ENCODE measurements around the gene CD300C.

The CD300C gene

DNA sequence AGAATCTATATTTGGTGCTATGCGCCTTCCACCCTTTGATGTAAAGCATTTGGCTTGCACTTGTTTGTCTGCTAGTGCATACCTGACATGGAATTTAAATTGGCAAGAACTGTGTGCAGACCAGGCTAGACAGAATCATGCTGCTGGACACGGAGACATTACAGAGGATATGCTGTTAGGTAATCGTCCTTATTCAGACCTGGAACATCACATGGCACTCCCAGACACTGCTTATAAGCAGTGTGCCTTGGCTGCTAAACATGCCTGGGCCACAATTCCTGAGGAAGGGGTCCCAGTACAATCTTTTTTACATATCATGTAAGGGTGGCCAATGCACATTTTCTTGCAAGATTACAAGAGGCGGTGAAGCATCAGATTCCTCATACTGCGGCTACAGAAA is 39.8 kb upstream of the CD300C start:
- no peak overlapping the region for H2BK12ac ChIP-seq (ENCODE audit: low read length in 2 of 2)
- H4K91ac ChIP-seq (ENCODE audit: low read length) = no peak overlapping the region
- H3K4me3 ChIP-seq (ENCODE audit: insufficient read depth in 1 of 2, low read depth in 1 of 2, low read length in 2 of 2) = no peak overlapping the region
- H2BK120ac ChIP-seq (ENCODE audit: low read depth, low read length) = no peak overlapping the region
- H3K27ac ChIP-seq (ENCODE audit: low read length, poor library complexity, severe bottlenecking) = no peak overlapping the region
- no peak overlapping the region for H2AFZ ChIP-seq (ENCODE audit: low read depth, low read length)
- no peak overlapping the region for H3K4ac ChIP-seq (ENCODE audit: low read depth in 1 of 2, low read length in 2 of 2)
- no peak overlapping the region for H2AK5ac ChIP-seq (ENCODE audit: low read length, severe bottlenecking)
- peaks cover 7% of the 10 kb centered on the region for H3K9me3 ChIP-seq (ENCODE audit: control insufficient read depth, low read length)
- peaks cover 0 to 64% of the 10 kb centered on the region in 2 experiments for H3K27me3 ChIP-seq (ENCODE audit: control insufficient read depth in 1 of 2, insufficient read depth in 1 of 2, low read length in 2 of 2)
- H3K4me1 ChIP-seq (ENCODE audit: control insufficient read depth, insufficient read depth, low read depth, low read length) = no peaks in the 10 kb centered on the region
- H3K18ac ChIP-seq (ENCODE audit: low read depth in 1 of 2, low read length in 2 of 2) = no peak overlapping the region
- H3K36me3 ChIP-seq (ENCODE audit: control insufficient read depth in 1 of 2, insufficient read depth in 2 of 2, low read depth in 1 of 2, low read length in 2 of 2) = no peaks in the 10 kb centered on the region
- no peak overlapping the region for H3K4me2 ChIP-seq (ENCODE audit: low read length, poor library complexity, severe bottlenecking)
- no peak overlapping the region for H3K23ac ChIP-seq (ENCODE audit: low read length in 2 of 2)
- H4K8ac ChIP-seq (ENCODE audit: low read length) = no peak overlapping the region
- 88% methylated on average over 5 of the region's 5 CpGs for WGBS
- no peaks in the 10 kb centered on the region for H3K79me1 ChIP-seq (replicated peaks; ENCODE audit: low read length, poor library complexity, severe bottlenecking)
- DNase-seq = no peak
- no peak overlapping the region for H2BK15ac ChIP-seq (ENCODE audit: low read depth, poor library complexity, severe bottlenecking)
- H3K9ac ChIP-seq (ENCODE audit: low read length) = no peak overlapping the region
- H3K14ac ChIP-seq (ENCODE audit: low read length in 2 of 2) = no peak overlapping the region
- H2BK5ac ChIP-seq (ENCODE audit: low read depth, low read length, poor library complexity, severe bottlenecking) = no peak overlapping the region

DNA sequence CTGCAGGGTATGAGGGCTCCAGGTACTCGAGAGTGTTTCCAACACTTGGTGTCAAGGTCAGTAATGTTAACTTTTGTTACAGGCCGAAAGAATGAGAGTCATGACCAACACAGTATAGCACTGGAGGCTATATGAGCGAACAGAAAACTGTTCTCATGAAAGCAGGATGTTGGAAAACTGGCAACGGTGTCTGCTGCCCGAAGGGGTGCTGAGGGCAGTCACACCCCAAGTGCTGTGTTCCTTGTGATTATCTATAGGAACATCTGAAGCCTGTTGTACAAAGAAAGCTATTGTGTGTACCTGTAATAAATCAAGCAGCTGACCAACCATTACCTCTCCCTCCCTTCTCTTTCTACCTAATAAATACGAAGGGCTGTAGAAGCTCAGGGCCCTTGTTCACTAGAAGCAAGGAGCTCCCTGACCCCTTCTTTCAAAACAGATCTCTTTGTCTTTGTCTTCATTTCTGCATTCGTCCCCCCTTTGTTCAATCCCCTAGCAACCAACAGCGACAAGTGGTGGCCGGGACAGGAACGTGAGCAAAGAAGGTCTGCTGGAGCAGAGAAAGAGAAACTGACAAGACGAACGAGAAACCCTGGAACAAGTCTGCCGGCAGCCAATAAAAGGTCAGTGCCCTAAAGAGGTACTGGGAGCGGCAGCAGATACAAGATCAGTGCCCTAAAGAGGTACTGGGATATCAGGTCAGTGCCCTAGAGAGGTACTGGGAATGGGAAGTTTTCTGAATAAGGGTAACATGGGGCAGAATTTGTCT is 38.6 kb upstream of the CD300C start:
- H2AFZ ChIP-seq (ENCODE audit: low read depth, low read length) = no peak overlapping the region
- H3K79me1 ChIP-seq (replicated peaks; ENCODE audit: low read length, poor library complexity, severe bottlenecking) = no peaks in the 10 kb centered on the region
- H3K14ac ChIP-seq (ENCODE audit: low read length in 2 of 2) = no peak overlapping the region
- H3K23ac ChIP-seq (ENCODE audit: low read length in 2 of 2) = no peak overlapping the region
- H2AK5ac ChIP-seq (ENCODE audit: low read length, severe bottlenecking) = no peak overlapping the region
- DNase-seq = no peak
- no peak overlapping the region for H4K8ac ChIP-seq (ENCODE audit: low read length)
- H2BK120ac ChIP-seq (ENCODE audit: low read depth, low read length) = no peak overlapping the region
- H3K9me3 ChIP-seq (ENCODE audit: control insufficient read depth, low read length) = peaks cover 7% of the 10 kb centered on the region
- no peak overlapping the region for H3K4me2 ChIP-seq (ENCODE audit: low read length, poor library complexity, severe bottlenecking)
- H3K4me1 ChIP-seq (ENCODE audit: control insufficient read depth, insufficient read depth, low read depth, low read length) = no peaks in the 10 kb centered on the region
- no peak overlapping the region for H3K27ac ChIP-seq (ENCODE audit: low read length, poor library complexity, severe bottlenecking)
- no peak overlapping the region for H2BK12ac ChIP-seq (ENCODE audit: low read length in 2 of 2)
- no peak overlapping the region for H3K4me3 ChIP-seq (ENCODE audit: insufficient read depth in 1 of 2, low read depth in 1 of 2, low read length in 2 of 2)
- H3K18ac ChIP-seq (ENCODE audit: low read depth in 1 of 2, low read length in 2 of 2) = no peak overlapping the region
- H2BK15ac ChIP-seq (ENCODE audit: low read depth, poor library complexity, severe bottlenecking) = no peak overlapping the region
- H2BK5ac ChIP-seq (ENCODE audit: low read depth, low read length, poor library complexity, severe bottlenecking) = no peak overlapping the region
- no peaks in the 10 kb centered on the region for H3K36me3 ChIP-seq (ENCODE audit: control insufficient read depth in 1 of 2, insufficient read depth in 2 of 2, low read depth in 1 of 2, low read length in 2 of 2)
- H3K4ac ChIP-seq (ENCODE audit: low read depth in 1 of 2, low read length in 2 of 2) = no peak overlapping the region
- H3K9ac ChIP-seq (ENCODE audit: low read length) = no peak overlapping the region
- no peak overlapping the region for H4K91ac ChIP-seq (ENCODE audit: low read length)
- peaks cover 0 to 60% of the 10 kb centered on the region in 2 experiments for H3K27me3 ChIP-seq (ENCODE audit: control insufficient read depth in 1 of 2, insufficient read depth in 1 of 2, low read length in 2 of 2)
- 64% methylated on average over 14 of the region's 14 CpGs for WGBS

DNA sequence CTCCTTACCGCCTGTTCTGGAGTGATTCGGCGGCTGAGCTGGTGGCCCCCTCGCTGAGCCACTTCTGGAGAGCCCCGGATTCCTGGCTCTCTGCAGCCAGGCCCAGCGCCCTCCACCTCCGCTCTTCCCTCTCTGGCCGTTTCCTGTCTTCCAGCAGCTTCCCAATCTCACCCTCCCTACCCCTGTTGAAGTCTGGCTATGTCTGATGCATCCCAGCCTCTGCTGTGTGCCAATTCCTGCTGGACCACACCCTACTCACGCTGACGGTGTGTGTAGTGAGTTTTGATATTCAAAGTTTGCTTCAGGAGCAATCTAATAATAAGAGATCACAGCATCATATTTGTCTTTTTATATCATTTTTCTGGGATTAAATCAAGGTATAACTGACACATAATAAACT is 36.7 kb upstream of the CD300C start:
- H2AFZ ChIP-seq (ENCODE audit: low read depth, low read length) = no peak overlapping the region
- H3K27me3 ChIP-seq (ENCODE audit: control insufficient read depth in 1 of 2, insufficient read depth in 1 of 2, low read length in 2 of 2) = peaks cover 6 to 52% of the 10 kb centered on the region in 2 experiments
- no peak overlapping the region for H2BK15ac ChIP-seq (ENCODE audit: low read depth, poor library complexity, severe bottlenecking)
- no peak overlapping the region for H4K91ac ChIP-seq (ENCODE audit: low read length)
- H3K23ac ChIP-seq (ENCODE audit: low read length in 2 of 2) = no peak overlapping the region
- no peaks in the 10 kb centered on the region for H3K9me3 ChIP-seq (ENCODE audit: control insufficient read depth, low read length)
- no peak overlapping the region for H3K4me3 ChIP-seq (ENCODE audit: insufficient read depth in 1 of 2, low read depth in 1 of 2, low read length in 2 of 2)
- WGBS = 78% methylated on average over 8 of the region's 10 CpGs
- no peak overlapping the region for H4K8ac ChIP-seq (ENCODE audit: low read length)
- H2BK120ac ChIP-seq (ENCODE audit: low read depth, low read length) = no peak overlapping the region
- no peak overlapping the region for H3K4ac ChIP-seq (ENCODE audit: low read depth in 1 of 2, low read length in 2 of 2)
- no peaks in the 10 kb centered on the region for H3K4me1 ChIP-seq (ENCODE audit: control insufficient read depth, insufficient read depth, low read depth, low read length)
- H3K27ac ChIP-seq (ENCODE audit: low read length, poor library complexity, severe bottlenecking) = no peak overlapping the region
- no peak overlapping the region for H3K4me2 ChIP-seq (ENCODE audit: low read length, poor library complexity, severe bottlenecking)
- H2BK12ac ChIP-seq (ENCODE audit: low read length in 2 of 2) = no peak overlapping the region
- no peak overlapping the region for H2AK5ac ChIP-seq (ENCODE audit: low read length, severe bottlenecking)
- no peak for DNase-seq
- no peak overlapping the region for H3K9ac ChIP-seq (ENCODE audit: low read length)
- H3K79me1 ChIP-seq (replicated peaks; ENCODE audit: low read length, poor library complexity, severe bottlenecking) = no peaks in the 10 kb centered on the region
- no peak overlapping the region for H2BK5ac ChIP-seq (ENCODE audit: low read depth, low read length, poor library complexity, severe bottlenecking)
- H3K18ac ChIP-seq (ENCODE audit: low read depth in 1 of 2, low read length in 2 of 2) = no peak overlapping the region
- H3K36me3 ChIP-seq (ENCODE audit: control insufficient read depth in 1 of 2, insufficient read depth in 2 of 2, low read depth in 1 of 2, low read length in 2 of 2) = no peaks in the 10 kb centered on the region
- H3K14ac ChIP-seq (ENCODE audit: low read length in 2 of 2) = no peak overlapping the region

DNA sequence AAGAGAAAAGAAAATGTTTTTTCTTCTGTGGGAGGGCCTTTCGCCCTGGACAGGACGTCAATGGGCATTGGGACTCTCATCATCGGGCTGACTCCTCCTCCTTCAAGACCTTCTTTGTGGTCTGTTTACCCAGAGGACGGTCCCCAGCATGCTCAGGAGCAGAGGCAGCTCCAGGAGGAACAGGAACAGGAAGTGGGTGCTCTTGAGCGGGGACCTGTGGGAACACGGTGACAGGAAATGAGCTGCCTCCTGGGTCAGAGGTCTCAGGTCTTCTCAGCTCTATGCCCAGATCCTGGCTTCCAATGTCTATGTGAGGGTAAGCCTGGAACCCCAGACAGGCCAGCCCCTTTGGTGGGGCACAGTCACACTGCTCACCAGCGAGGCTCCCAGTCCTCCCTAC is 34.0 kb upstream of the CD300C start:
- no peak overlapping the region for H2AFZ ChIP-seq (ENCODE audit: low read depth, low read length)
- H3K4ac ChIP-seq (ENCODE audit: low read depth in 1 of 2, low read length in 2 of 2) = no peak overlapping the region
- H3K9ac ChIP-seq (ENCODE audit: low read length) = no peak overlapping the region
- DNase-seq = no peak
- peaks cover 6 to 50% of the 10 kb centered on the region in 2 experiments for H3K27me3 ChIP-seq (ENCODE audit: control insufficient read depth in 1 of 2, insufficient read depth in 1 of 2, low read length in 2 of 2)
- no peaks in the 10 kb centered on the region for H3K79me1 ChIP-seq (replicated peaks; ENCODE audit: low read length, poor library complexity, severe bottlenecking)
- no peak overlapping the region for H2BK120ac ChIP-seq (ENCODE audit: low read depth, low read length)
- no peak overlapping the region for H3K4me2 ChIP-seq (ENCODE audit: low read length, poor library complexity, severe bottlenecking)
- H3K18ac ChIP-seq (ENCODE audit: low read depth in 1 of 2, low read length in 2 of 2) = no peak overlapping the region
- no peak overlapping the region for H2BK5ac ChIP-seq (ENCODE audit: low read depth, low read length, poor library complexity, severe bottlenecking)
- H4K91ac ChIP-seq (ENCODE audit: low read length) = no peak overlapping the region
- no peak overlapping the region for H3K4me3 ChIP-seq (ENCODE audit: insufficient read depth in 1 of 2, low read depth in 1 of 2, low read length in 2 of 2)
- no peak overlapping the region for H3K27ac ChIP-seq (ENCODE audit: low read length, poor library complexity, severe bottlenecking)
- H3K4me1 ChIP-seq (ENCODE audit: control insufficient read depth, insufficient read depth, low read depth, low read length) = no peaks in the 10 kb centered on the region
- no peak overlapping the region for H2AK5ac ChIP-seq (ENCODE audit: low read length, severe bottlenecking)
- H3K23ac ChIP-seq (ENCODE audit: low read length in 2 of 2) = no peak overlapping the region
- H3K14ac ChIP-seq (ENCODE audit: low read length in 2 of 2) = no peak overlapping the region
- no peak overlapping the region for H2BK15ac ChIP-seq (ENCODE audit: low read depth, poor library complexity, severe bottlenecking)
- no peaks in the 10 kb centered on the region for H3K36me3 ChIP-seq (ENCODE audit: control insufficient read depth in 1 of 2, insufficient read depth in 2 of 2, low read depth in 1 of 2, low read length in 2 of 2)
- 64% methylated on average over 7 of the region's 7 CpGs for WGBS
- no peak overlapping the region for H4K8ac ChIP-seq (ENCODE audit: low read length)
- H2BK12ac ChIP-seq (ENCODE audit: low read length in 2 of 2) = no peak overlapping the region
- H3K9me3 ChIP-seq (ENCODE audit: control insufficient read depth, low read length) = no peaks in the 10 kb centered on the region
